Liver (tissue), 9 donors: ENCODE results near the gene KIF12. TPM values are rescaled to one million over a fixed set of nuclear protein-coding genes. Genes with fewer than 3 reads are reported as not detected.

Experiments
- DNase-seq: peaks from one replicate; pipeline ENCODE4 v3.0.0-alpha.2; 2017; ENCODE audit warnings: low spot score
- H3K27ac ChIP-seq, 2 donors: one replicate each; pipeline ENCODE4 v1.7.0; 2013; ENCODE audit warnings: inconsistent platforms in 2 of 2, low read length in 2 of 2, control low read depth in 1 of 2, low read depth in 1 of 2, mild to moderate bottlenecking in 1 of 2
- H3K27me3 ChIP-seq, 4 donors: one replicate each; pipeline versions ENCODE4 v1.6.1 to v1.7.0; 2013; ENCODE audit warnings: low read length in 3 of 4, inconsistent platforms in 1 of 4, mild to moderate bottlenecking in 1 of 4, moderate library complexity in 1 of 4; ENCODE audit not compliant: control insufficient read depth in 4 of 4, insufficient read depth in 4 of 4
- H3K36me3 ChIP-seq, 4 donors: one replicate each; pipeline versions ENCODE4 v1.6.1 to v1.7.0; 2013; ENCODE audit warnings: low read length in 3 of 4, mild to moderate bottlenecking in 3 of 4, low read depth in 1 of 4, moderate library complexity in 1 of 4; ENCODE audit not compliant: control insufficient read depth in 4 of 4, insufficient read depth in 3 of 4
- H3K4me1 ChIP-seq, 4 donors: one replicate each; pipeline versions ENCODE4 v1.6.1 to v1.7.0; 2013; ENCODE audit warnings: low read length in 3 of 4, mild to moderate bottlenecking in 3 of 4, moderate library complexity in 1 of 4; ENCODE audit not compliant: control insufficient read depth in 4 of 4, insufficient read depth in 4 of 4
- H3K4me3 ChIP-seq, 3 donors: one replicate each; pipeline versions ENCODE4 v1.6.1 to v1.7.0; 2013; ENCODE audit warnings: low read length in 3 of 3, control low read depth in 1 of 3, low read depth in 1 of 3, mild to moderate bottlenecking in 1 of 3
- H3K9ac ChIP-seq, 2 donors: one replicate each; pipeline ENCODE4 v1.7.0; 2013; ENCODE audit warnings: low read length in 2 of 2, mild to moderate bottlenecking in 2 of 2, moderate library complexity in 2 of 2, control low read depth in 1 of 2, low read depth in 1 of 2
- H3K9me3 ChIP-seq, 4 donors: one replicate each; pipeline versions ENCODE4 v1.6.1 to v1.7.0; 2013; ENCODE audit warnings: low read length in 3 of 4; ENCODE audit not compliant: control insufficient read depth in 4 of 4
- FOXA1 ChIP-seq: IDR thresholded peaks from 2 replicates; pipeline ENCODE4 v1.6.1; 2016; ENCODE audit warnings: antibody characterized with exemption
- FOXA2 ChIP-seq: IDR thresholded peaks from 2 replicates; pipeline ENCODE4 v1.6.1; 2016; ENCODE audit warnings: antibody characterized with exemption
- GABPA ChIP-seq, 2 donors: IDR thresholded peaks in 1 of 2; conservative IDR thresholded peaks in 1 of 2; 2 replicates each; pipeline ENCODE4 v1.6.1; 2016; ENCODE audit warnings: antibody characterized with exemption in 2 of 2, mild to moderate bottlenecking in 1 of 2, moderate library complexity in 1 of 2
- HNF4A ChIP-seq, 2 donors: conservative IDR thresholded peaks; 2 replicates each; pipeline ENCODE4 v1.6.1; 2016; ENCODE audit warnings: antibody characterized with exemption in 2 of 2, mild to moderate bottlenecking in 2 of 2
- HNF4G ChIP-seq: IDR thresholded peaks from 2 replicates; pipeline ENCODE4 v1.6.1; 2016; ENCODE audit warnings: antibody characterized with exemption
- JUND ChIP-seq, 2 donors: IDR thresholded peaks; 2 replicates each; pipeline ENCODE4 v1.6.1; 2016; ENCODE audit warnings: antibody characterized with exemption in 2 of 2
- MAX ChIP-seq: IDR thresholded peaks from 2 replicates; pipeline ENCODE4 v1.6.1; 2016; ENCODE audit warnings: antibody characterized with exemption
- NR2F2 ChIP-seq: IDR thresholded peaks from 2 replicates; pipeline ENCODE4 v1.6.1; 2016; ENCODE audit warnings: antibody characterized with exemption
- RAD21 ChIP-seq, 2 donors: IDR thresholded peaks; 2 replicates each; pipeline ENCODE4 v1.6.1; 2016; ENCODE audit warnings: antibody characterized with exemption in 2 of 2, mild to moderate bottlenecking in 2 of 2
- REST ChIP-seq: IDR thresholded peaks from 2 replicates; pipeline ENCODE4 v1.6.1; 2016; ENCODE audit warnings: antibody characterized with exemption, mild to moderate bottlenecking
- RXRA ChIP-seq, 2 donors: IDR thresholded peaks; 2 replicates each; pipeline ENCODE4 v1.6.1; 2017 to 2018; ENCODE audit warnings: antibody characterized with exemption in 2 of 2, mild to moderate bottlenecking in 1 of 2
- SP1 ChIP-seq: IDR thresholded peaks from 2 replicates; pipeline ENCODE4 v1.6.1; 2018; ENCODE audit warnings: antibody characterized with exemption, mild to moderate bottlenecking
- TAF1 ChIP-seq: conservative IDR thresholded peaks from 2 replicates; pipeline ENCODE4 v1.6.1; 2016; ENCODE audit warnings: antibody characterized with exemption, mild to moderate bottlenecking
- YY1 ChIP-seq: IDR thresholded peaks from 2 replicates; pipeline ENCODE4 v1.6.1; 2016; ENCODE audit warnings: antibody characterized with exemption, mild to moderate bottlenecking
- ZBTB33 ChIP-seq: IDR thresholded peaks from 2 replicates; pipeline ENCODE4 v1.6.1; 2016; ENCODE audit warnings: antibody characterized with exemption
- WGBS: extraction: QIAGEN DNeasy Blood & Tissue Kit; methylation state at CpG from one replicate; pipeline ENCODE4 v1.1.7; 2013; 5-methylcytosine and 5-hydroxymethylcytosine counted together
- polyA plus RNA-seq, 2 donors: library from polyadenylated mRNA; stranded (reverse) in 1 of 2; unstranded in 1 of 2; fragments of 200-250 nt in 1 of 2; fragments of >200 nt in 1 of 2; fragmentation: Nextera tagmentation in 1 of 2; extraction: Ambion mirVana in 1 of 2; gene quantifications; one replicate each; pipeline versions ENCODE4 v1.2.1 to v1.2.3, GENCODE V29; 2013 to 2015
- total RNA-seq, 2 donors: library from RNA; depleted of rRNA; stranded (reverse); fragments of >200 nt; gene quantifications; one replicate each; pipeline ENCODE4 v1.2.3, GENCODE V29; 2014
- TF ChIP-seq, protein P1 (sequence below): fragments of 150-350 bp; IDR thresholded peaks from 2 replicates; pipeline ENCODE4 v1.5.1; 2017; ENCODE audit warnings: improper control_type of control experiment, low read depth, low read length; ENCODE audit not compliant: missing input control
- donor health status: healthy.
- donor health status: healthy.
- donor health status: healthy.
- donor health status: healthy.
- donor health status: healthy.

Gene KIF12
- total and polyA plus RNA-seq, 4 donors = 2.9 to 11.8 (median 7.7) TPM

GRCh38 chr9:114117614-114117995, 18.5 kb upstream of the KIF12 start:
- no peaks in the 10 kb centered on the region for H3K9me3 ChIP-seq
- H3K27me3 ChIP-seq = no peaks in the 10 kb centered on the region
- DNase-seq = no peak
- peak; percentile 58 to 72 for TF ChIP-seq HNF4A (conservative IDR thresholded peaks at IDR 0.05)
- TF ChIP-seq HNF4G = peak; percentile 35
- TF ChIP-seq GABPA (IDR thresholded peaks at IDR 0.05 in 1 of 2, conservative IDR thresholded peaks at IDR 0.05 in 1 of 2) = no peak
- TF ChIP-seq RXRA (IDR thresholded peaks at IDR 0.05) = peak in 1 of 2 donors; percentile 22
- no peaks in the 10 kb centered on the region for H3K36me3 ChIP-seq
- no peak overlapping the region for H3K9ac ChIP-seq
- WGBS = 37% methylated on average over 7 of the region's 7 CpGs
- H3K4me1 ChIP-seq = peaks cover 0 to 29% (median 26%) of the 10 kb centered on the region in 4 donors
- no peak overlapping the region for H3K4me3 ChIP-seq
- H3K27ac ChIP-seq = peak overlapping the region in 1 of 2 donors; percentile 67

- Histone ChIP-seq H3K9ac (no peak overlapping the region), H3K4me1 (peaks cover 0 to 29% (median 26%) of the 10 kb centered on the region in 4 donors), H3K27ac (no peak overlapping the region), H3K4me3 (no peak overlapping the region), H3K27me3 (no peaks in the 10 kb centered on the region), H3K9me3 (no peaks in the 10 kb centered on the region), H3K36me3 (no peaks in the 10 kb centered on the region)
- no peak for TF ChIP-seq FOXA1
- TF ChIP-seq TAF1 = no peak
- no peak for TF ChIP-seq GABPA (IDR thresholded peaks at IDR 0.05 in 1 of 2, conservative IDR thresholded peaks at IDR 0.05 in 1 of 2)
- TF ChIP-seq, protein P1, sequence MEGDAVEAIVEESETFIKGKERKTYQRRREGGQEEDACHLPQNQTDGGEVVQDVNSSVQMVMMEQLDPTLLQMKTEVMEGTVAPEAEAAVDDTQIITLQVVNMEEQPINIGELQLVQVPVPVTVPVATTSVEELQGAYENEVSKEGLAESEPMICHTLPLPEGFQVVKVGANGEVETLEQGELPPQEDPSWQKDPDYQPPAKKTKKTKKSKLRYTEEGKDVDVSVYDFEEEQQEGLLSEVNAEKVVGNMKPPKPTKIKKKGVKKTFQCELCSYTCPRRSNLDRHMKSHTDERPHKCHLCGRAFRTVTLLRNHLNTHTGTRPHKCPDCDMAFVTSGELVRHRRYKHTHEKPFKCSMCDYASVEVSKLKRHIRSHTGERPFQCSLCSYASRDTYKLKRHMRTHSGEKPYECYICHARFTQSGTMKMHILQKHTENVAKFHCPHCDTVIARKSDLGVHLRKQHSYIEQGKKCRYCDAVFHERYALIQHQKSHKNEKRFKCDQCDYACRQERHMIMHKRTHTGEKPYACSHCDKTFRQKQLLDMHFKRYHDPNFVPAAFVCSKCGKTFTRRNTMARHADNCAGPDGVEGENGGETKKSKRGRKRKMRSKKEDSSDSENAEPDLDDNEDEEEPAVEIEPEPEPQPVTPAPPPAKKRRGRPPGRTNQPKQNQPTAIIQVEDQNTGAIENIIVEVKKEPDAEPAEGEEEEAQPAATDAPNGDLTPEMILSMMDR = no peak
- no peak for TF ChIP-seq JUND (IDR thresholded peaks at IDR 0.05)
- no peak for TF ChIP-seq RAD21 (IDR thresholded peaks at IDR 0.05)
- no peak for TF ChIP-seq ZBTB33
- no peak for TF ChIP-seq MAX
- no peak for TF ChIP-seq HNF4G
- no peak for TF ChIP-seq RXRA (IDR thresholded peaks at IDR 0.05)
- no peak for TF ChIP-seq SP1
- no peak for TF ChIP-seq FOXA2
- no peak for TF ChIP-seq NR2F2
- DNase-seq = no peak
- WGBS = 87% methylated on average over 12 of the region's 12 CpGs
Observed at GRCh38 chr9:114116126-114116747, 17.1 kb upstream of the KIF12 start.

DNA sequence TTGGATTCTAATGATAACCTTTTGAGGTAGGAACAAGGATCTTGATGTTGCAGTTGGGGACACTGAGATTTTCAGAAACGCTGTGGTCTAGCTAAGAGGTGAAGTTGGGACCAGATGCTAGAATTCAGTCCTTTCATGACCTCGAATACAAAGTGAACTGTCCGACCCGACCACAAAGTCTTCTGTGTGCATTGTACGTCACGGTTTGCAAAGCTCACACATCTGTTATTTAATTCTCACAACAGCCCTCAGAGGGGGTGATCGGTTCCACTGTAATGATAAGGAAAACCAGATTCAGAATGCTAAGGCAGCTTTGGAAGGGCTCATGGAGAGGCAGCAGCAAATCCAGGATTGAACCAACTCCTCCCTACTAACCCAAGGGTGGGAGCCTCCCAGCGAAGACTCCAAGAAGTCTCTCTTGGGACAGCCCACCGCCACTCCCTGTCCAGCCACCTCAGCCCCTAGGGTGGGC, 16.6 kb upstream of the KIF12 start:
- Histone ChIP-seq H3K9ac (no peak overlapping the region), H3K9me3 (no peaks in the 10 kb centered on the region), H3K27me3 (no peaks in the 10 kb centered on the region), H3K36me3 (no peaks in the 10 kb centered on the region), H3K4me3 (no peak overlapping the region), H3K27ac (no peak overlapping the region), H3K4me1 (peaks cover 0 to 29% (median 26%) of the 10 kb centered on the region in 4 donors)
- no peak for DNase-seq
- WGBS = 90% methylated on average over 9 of the region's 9 CpGs
- no peak for TF ChIP-seq SP1
- TF ChIP-seq HNF4A (conservative IDR thresholded peaks at IDR 0.05) = no peak
- no peak for TF ChIP-seq FOXA2
- no peak for TF ChIP-seq MAX
- TF ChIP-seq REST = no peak
- TF ChIP-seq GABPA (IDR thresholded peaks at IDR 0.05 in 1 of 2, conservative IDR thresholded peaks at IDR 0.05 in 1 of 2) = no peak
- no peak for TF ChIP-seq ZBTB33
- no peak for TF ChIP-seq YY1
- no peak for TF ChIP-seq JUND (IDR thresholded peaks at IDR 0.05)
- no peak for TF ChIP-seq RAD21 (IDR thresholded peaks at IDR 0.05)
